Esophagus muscularis mucosa (tissue), 3 donors: ENCODE measurements around the gene CNFN.

Source experiments
- EP300 ChIP-seq: sonication (generic); formaldehyde crosslinking; IDR thresholded peaks from one replicate; pipeline ENCODE4 v1.6.1; 2017; ENCODE audit warnings: antibody characterized with exemption
- TF ChIP-seq, protein P1 (sequence below), 3 experiments: fragments of 200-600 bp in 2 of 3; fragments of 450-650 bp in 1 of 3; sonication (generic) in 2 of 3; IDR thresholded peaks; one replicate each; pipeline ENCODE4 v1.5.1; 2017 to 2019; ENCODE audit warnings: antibody characterized with exemption in 3 of 3, mild to moderate bottlenecking in 2 of 3, moderate library complexity in 1 of 3

DNA sequence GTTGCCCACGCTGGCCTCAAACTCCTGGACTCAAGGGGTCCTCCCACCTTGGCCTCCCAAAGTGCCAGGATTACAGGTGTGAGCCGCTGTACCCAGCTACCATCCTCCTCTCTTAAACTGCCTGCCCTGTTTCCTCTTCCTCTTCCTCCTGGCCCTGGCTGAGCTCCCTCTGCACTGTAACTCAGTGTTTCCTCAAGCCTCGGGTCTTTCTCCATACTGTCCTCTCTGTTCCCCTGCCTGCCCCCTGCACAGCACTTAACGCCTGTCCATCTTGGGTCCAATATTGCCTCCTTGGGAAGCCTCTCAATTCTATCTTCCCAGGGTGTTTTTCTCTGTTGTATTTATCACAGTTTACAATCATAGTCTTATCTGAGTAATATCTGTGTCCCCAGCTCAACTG, 31.0 kb upstream of the CNFN start:
- TF ChIP-seq EP300: no peak
- TF ChIP-seq, protein P1, sequence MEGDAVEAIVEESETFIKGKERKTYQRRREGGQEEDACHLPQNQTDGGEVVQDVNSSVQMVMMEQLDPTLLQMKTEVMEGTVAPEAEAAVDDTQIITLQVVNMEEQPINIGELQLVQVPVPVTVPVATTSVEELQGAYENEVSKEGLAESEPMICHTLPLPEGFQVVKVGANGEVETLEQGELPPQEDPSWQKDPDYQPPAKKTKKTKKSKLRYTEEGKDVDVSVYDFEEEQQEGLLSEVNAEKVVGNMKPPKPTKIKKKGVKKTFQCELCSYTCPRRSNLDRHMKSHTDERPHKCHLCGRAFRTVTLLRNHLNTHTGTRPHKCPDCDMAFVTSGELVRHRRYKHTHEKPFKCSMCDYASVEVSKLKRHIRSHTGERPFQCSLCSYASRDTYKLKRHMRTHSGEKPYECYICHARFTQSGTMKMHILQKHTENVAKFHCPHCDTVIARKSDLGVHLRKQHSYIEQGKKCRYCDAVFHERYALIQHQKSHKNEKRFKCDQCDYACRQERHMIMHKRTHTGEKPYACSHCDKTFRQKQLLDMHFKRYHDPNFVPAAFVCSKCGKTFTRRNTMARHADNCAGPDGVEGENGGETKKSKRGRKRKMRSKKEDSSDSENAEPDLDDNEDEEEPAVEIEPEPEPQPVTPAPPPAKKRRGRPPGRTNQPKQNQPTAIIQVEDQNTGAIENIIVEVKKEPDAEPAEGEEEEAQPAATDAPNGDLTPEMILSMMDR (IDR thresholded peaks at IDR 0.05): no peak
